HG02759 (cell line): Measurements from ENCODE around the gene FOXN3.

ENCODE experiments used
- ATAC-seq: cut with Tn5 transposase; IDR thresholded peaks from one replicate; pipeline ENCODE4 v1.9.1; 2021; ENCODE audit warnings: mild to moderate bottlenecking, moderate library complexity; ENCODE audit not compliant: unreplicated experiment

FOXN3 gene

GRCh38 chr14:89340200-89341181 is 76.5 kb downstream of the FOXN3 start:
- no peak for ATAC-seq

GRCh38 chr14:89339579-89339978 is 77.5 kb downstream of the FOXN3 start:
- ATAC-seq, result no peak

- no peak for ATAC-seq
These were observed 77.9 kb downstream of the FOXN3 start for GRCh38 chr14:89339158-89339557.

- peak; percentile 34 for ATAC-seq
These were observed 80.7 kb downstream of the FOXN3 start for GRCh38 chr14:89336338-89336737.

- ATAC-seq, result no peak
These were observed 85.0 kb downstream of the FOXN3 start for GRCh38 chr14:89332031-89332430.

GRCh38 chr14:89331398-89331797 is 85.6 kb downstream of the FOXN3 start:
- ATAC-seq, result peak; percentile 86

- ATAC-seq, result no peak
These were observed 86.6 kb downstream of the FOXN3 start for GRCh38 chr14:89330236-89331002.

GRCh38 chr14:89327771-89328212 is 89.2 kb downstream of the FOXN3 start:
- ATAC-seq, result no peak

GRCh38 chr14:89325959-89326358 is 91.1 kb downstream of the FOXN3 start:
- ATAC-seq, result no peak

GRCh38 chr14:89325299-89325883 is 91.6 kb downstream of the FOXN3 start:
- ATAC-seq, result peak; percentile 53

- peak; percentile 63 for ATAC-seq
These were observed 92.3 kb downstream of the FOXN3 start for GRCh38 chr14:89324501-89325298.

GRCh38 chr14:89320381-89321000 is 96.5 kb downstream of the FOXN3 start:
- ATAC-seq, result no peak

- no peak for ATAC-seq
These were observed 97.3 kb downstream of the FOXN3 start for GRCh38 chr14:89319687-89320086.

- ATAC-seq, result peak; percentile 81
These were observed 99.9 kb downstream of the FOXN3 start for GRCh38 chr14:89317051-89317691.

- no peak for ATAC-seq
These were observed 101.3 kb downstream of the FOXN3 start for GRCh38 chr14:89315493-89316470.

GRCh38 chr14:89314274-89314673 is 102.8 kb downstream of the FOXN3 start:
- ATAC-seq, result no peak

- ATAC-seq, result no peak
These were observed 104.1 kb downstream of the FOXN3 start for GRCh38 chr14:89312932-89313331.

- ATAC-seq, result no peak
These were observed 106.8 kb downstream of the FOXN3 start for GRCh38 chr14:89310211-89310610.
